GM23338 (cell line): ENCODE measurements around the gene LIPG. TPM values are rescaled to one million over a fixed set of nuclear protein-coding genes. Genes with fewer than 3 reads are reported as not detected.

ENCODE experiments used
- ATAC-seq: fragments of 200-7000 bp; cut with Tn5 transposase; 3 replicates; pipeline ENCODE4 v1.9.1; 2020
- DNase-seq: peaks from one replicate; pipeline ENCODE4 v3.0.0-alpha.2; 2015; ENCODE audit warnings: low spot score
- H2AFZ ChIP-seq: fragments of 200-600 bp; sonication (generic); 2 replicates; pipeline ENCODE4 v1.8.0; 2016; ENCODE audit warnings: antibody characterized with exemption, mild to moderate bottlenecking, moderate library complexity
- H3F3A ChIP-seq: fragments of 200-600 bp; sonication (generic); replicated peaks from 2 replicates; pipeline ENCODE4 v1.8.0; 2017; ENCODE audit warnings: antibody characterized with exemption, mixed run types, low read depth
- H3K27ac ChIP-seq: fragments of 200-600 bp; sonication (generic); 2 replicates; pipeline ENCODE4 v1.6.1; 2016; ENCODE audit warnings: low read depth
- H3K27me3 ChIP-seq: fragments of 200-600 bp; sonication (generic); 2 replicates; pipeline ENCODE4 v1.8.0; 2016; ENCODE audit warnings: mild to moderate bottlenecking, mixed run types, moderate library complexity; ENCODE audit not compliant: insufficient read depth
- H3K36me3 ChIP-seq: fragments of 200-600 bp; sonication (generic); 2 replicates; pipeline ENCODE4 v1.8.0; 2016; ENCODE audit warnings: mild to moderate bottlenecking; ENCODE audit not compliant: insufficient read depth
- H3K4me1 ChIP-seq: fragments of 200-600 bp; sonication (generic); 2 replicates; pipeline ENCODE4 v1.8.0; 2016; ENCODE audit warnings: mild to moderate bottlenecking, moderate library complexity; ENCODE audit not compliant: insufficient read depth
- H3K4me2 ChIP-seq: fragments of 200-600 bp; sonication (generic); 2 replicates; pipeline ENCODE4 v1.7.1; 2017; ENCODE audit warnings: mixed run types
- H3K4me3 ChIP-seq: fragments of 200-600 bp; sonication (generic); 2 replicates; pipeline ENCODE4 v1.6.1; 2016; ENCODE audit warnings: mixed run types
- H3K79me2 ChIP-seq: fragments of 200-600 bp; sonication (generic); replicated peaks from 2 replicates; pipeline ENCODE4 v1.8.0; 2017; ENCODE audit warnings: mild to moderate bottlenecking; ENCODE audit not compliant: insufficient read depth
- H3K9me2 ChIP-seq: fragments of 200-600 bp; sonication (generic); 2 replicates; pipeline ENCODE4 v1.8.0; 2017; ENCODE audit not compliant: insufficient read depth
- H4K20me1 ChIP-seq: fragments of 200-600 bp; sonication (generic); replicated peaks from 2 replicates; pipeline ENCODE4 v1.8.0; 2017; ENCODE audit warnings: mild to moderate bottlenecking; ENCODE audit not compliant: insufficient read depth
- H3K27ac Mint-ChIP-seq: 2 replicates; pipeline ENCODE4 v1.8.0; 2020; ENCODE audit warnings: inconsistent platforms, mild to moderate bottlenecking, moderate library complexity, mixed read lengths
- H3K27me3 Mint-ChIP-seq: 3 replicates; pipeline ENCODE4 v1.8.0; 2022; ENCODE audit warnings: low read depth, mild to moderate bottlenecking, moderate library complexity, mixed read lengths, inconsistent platforms; ENCODE audit not compliant: insufficient read depth, poor library complexity
- H3K36me3 Mint-ChIP-seq: 3 replicates; pipeline ENCODE4 v1.8.0; 2021; ENCODE audit warnings: low read depth, mild to moderate bottlenecking, inconsistent platforms, moderate library complexity, mixed read lengths
- H3K4me1 Mint-ChIP-seq: 3 replicates; pipeline ENCODE4 v1.8.0; 2020; ENCODE audit warnings: mild to moderate bottlenecking, inconsistent platforms, mixed read lengths
- H3K4me3 Mint-ChIP-seq: 3 replicates; pipeline ENCODE4 v1.8.0; 2021; ENCODE audit warnings: moderate library complexity, mild to moderate bottlenecking, inconsistent platforms, mixed read lengths
- H3K9me3 Mint-ChIP-seq: 3 replicates; pipeline ENCODE4 v1.8.0; 2020; ENCODE audit warnings: moderate library complexity, mild to moderate bottlenecking, inconsistent platforms, mixed read lengths
- CREB1 ChIP-seq: fragments of 250-450 bp; sonication (Bioruptor Pico); IDR thresholded peaks from 2 replicates; pipeline ENCODE4 v1.5.0; 2020; ENCODE audit warnings: low read depth, mild to moderate bottlenecking, moderate library complexity
- EZH2phosphoT487 ChIP-seq: fragments of 200-600 bp; sonication (generic); IDR thresholded peaks from one replicate; pipeline ENCODE4 v1.8.1; 2018; ENCODE audit warnings: antibody characterized with exemption; ENCODE audit not compliant: unreplicated experiment
- NANOG ChIP-seq: IDR thresholded peaks from 2 replicates; pipeline ENCODE4 v1.6.1; 2016; ENCODE audit warnings: antibody characterized with exemption, borderline replicate concordance
- STAT1 ChIP-seq: IDR thresholded peaks from one replicate; pipeline ENCODE4 v1.6.1; 2016; ENCODE audit warnings: antibody characterized with exemption; ENCODE audit not compliant: unreplicated experiment
- ZNF331 ChIP-seq: fragments of 250-450 bp; sonication (Bioruptor Pico); IDR thresholded peaks from 2 replicates; pipeline ENCODE4 v1.5.0; 2020; ENCODE audit warnings: low read depth, mild to moderate bottlenecking, moderate library complexity
- polyA plus RNA-seq: library from polyadenylated mRNA; unstranded; fragments of >200 nt; fragmentation: Nextera tagmentation; extraction: Ambion mirVana; gene quantifications from 2 replicates; pipeline ENCODE4 v1.2.1, GENCODE V29; 2016
- total RNA-seq: library from RNA; depleted of rRNA; stranded (reverse); fragments of >200 nt; shearing (Covaris generic); gene quantifications from 2 replicates; pipeline ENCODE4 v1.2.3, GENCODE V29; 2014
- TF ChIP-seq, protein P1 (sequence below): IDR thresholded peaks from one replicate; pipeline ENCODE4 v1.6.1; 2018; ENCODE audit warnings: antibody characterized with exemption; ENCODE audit not compliant: unreplicated experiment
- TF ChIP-seq, protein P2 (sequence below), 2 experiments: fragments of 200-600 bp in 1 of 2; sonication (generic) in 1 of 2; conservative IDR thresholded peaks; 2 replicates each; pipeline versions ENCODE4 v1.5.1 to v1.6.1; 2016 to 2017; ENCODE audit warnings: antibody characterized with exemption in 2 of 2, low read depth in 2 of 2, mild to moderate bottlenecking in 2 of 2, moderate library complexity in 1 of 2
- TF ChIP-seq, protein P3 (sequence below): IDR thresholded peaks from 2 replicates; pipeline ENCODE4 v1.6.1; 2016; ENCODE audit warnings: antibody characterized with exemption

The LIPG gene
- total and polyA plus RNA-seq, 2 experiments from 2014 or later = 4.9 to 17.7 TPM

DNA sequence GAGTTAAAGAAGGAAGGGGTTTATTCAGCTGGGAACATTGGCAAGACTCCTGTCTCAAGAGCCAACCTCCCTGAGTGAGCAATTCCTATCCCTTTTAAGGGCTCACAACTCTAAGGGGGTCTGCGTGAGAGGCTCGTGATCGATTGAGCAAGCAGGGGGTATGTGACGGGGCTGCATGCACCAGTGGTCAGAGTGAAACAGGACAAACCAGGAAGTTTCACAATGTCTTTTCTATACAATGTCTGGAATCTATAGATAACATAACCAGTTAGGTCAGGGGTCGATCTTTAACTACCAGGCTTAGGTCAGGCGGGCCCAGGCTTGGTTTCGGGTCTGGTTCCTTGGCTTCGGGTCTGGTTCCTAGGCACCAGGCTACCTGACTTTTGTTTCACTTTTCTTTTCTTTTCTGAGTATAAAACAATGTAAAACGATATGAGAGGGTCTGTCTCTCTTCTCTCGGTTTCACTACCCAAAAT is 30.1 kb upstream of the LIPG start (continued):
- TF ChIP-seq, protein P1, sequence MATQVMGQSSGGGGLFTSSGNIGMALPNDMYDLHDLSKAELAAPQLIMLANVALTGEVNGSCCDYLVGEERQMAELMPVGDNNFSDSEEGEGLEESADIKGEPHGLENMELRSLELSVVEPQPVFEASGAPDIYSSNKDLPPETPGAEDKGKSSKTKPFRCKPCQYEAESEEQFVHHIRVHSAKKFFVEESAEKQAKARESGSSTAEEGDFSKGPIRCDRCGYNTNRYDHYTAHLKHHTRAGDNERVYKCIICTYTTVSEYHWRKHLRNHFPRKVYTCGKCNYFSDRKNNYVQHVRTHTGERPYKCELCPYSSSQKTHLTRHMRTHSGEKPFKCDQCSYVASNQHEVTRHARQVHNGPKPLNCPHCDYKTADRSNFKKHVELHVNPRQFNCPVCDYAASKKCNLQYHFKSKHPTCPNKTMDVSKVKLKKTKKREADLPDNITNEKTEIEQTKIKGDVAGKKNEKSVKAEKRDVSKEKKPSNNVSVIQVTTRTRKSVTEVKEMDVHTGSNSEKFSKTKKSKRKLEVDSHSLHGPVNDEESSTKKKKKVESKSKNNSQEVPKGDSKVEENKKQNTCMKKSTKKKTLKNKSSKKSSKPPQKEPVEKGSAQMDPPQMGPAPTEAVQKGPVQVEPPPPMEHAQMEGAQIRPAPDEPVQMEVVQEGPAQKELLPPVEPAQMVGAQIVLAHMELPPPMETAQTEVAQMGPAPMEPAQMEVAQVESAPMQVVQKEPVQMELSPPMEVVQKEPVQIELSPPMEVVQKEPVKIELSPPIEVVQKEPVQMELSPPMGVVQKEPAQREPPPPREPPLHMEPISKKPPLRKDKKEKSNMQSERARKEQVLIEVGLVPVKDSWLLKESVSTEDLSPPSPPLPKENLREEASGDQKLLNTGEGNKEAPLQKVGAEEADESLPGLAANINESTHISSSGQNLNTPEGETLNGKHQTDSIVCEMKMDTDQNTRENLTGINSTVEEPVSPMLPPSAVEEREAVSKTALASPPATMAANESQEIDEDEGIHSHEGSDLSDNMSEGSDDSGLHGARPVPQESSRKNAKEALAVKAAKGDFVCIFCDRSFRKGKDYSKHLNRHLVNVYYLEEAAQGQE = no peak
- TF ChIP-seq STAT1 (no peak), ZNF331 (no peak)
- TF ChIP-seq, protein P2, sequence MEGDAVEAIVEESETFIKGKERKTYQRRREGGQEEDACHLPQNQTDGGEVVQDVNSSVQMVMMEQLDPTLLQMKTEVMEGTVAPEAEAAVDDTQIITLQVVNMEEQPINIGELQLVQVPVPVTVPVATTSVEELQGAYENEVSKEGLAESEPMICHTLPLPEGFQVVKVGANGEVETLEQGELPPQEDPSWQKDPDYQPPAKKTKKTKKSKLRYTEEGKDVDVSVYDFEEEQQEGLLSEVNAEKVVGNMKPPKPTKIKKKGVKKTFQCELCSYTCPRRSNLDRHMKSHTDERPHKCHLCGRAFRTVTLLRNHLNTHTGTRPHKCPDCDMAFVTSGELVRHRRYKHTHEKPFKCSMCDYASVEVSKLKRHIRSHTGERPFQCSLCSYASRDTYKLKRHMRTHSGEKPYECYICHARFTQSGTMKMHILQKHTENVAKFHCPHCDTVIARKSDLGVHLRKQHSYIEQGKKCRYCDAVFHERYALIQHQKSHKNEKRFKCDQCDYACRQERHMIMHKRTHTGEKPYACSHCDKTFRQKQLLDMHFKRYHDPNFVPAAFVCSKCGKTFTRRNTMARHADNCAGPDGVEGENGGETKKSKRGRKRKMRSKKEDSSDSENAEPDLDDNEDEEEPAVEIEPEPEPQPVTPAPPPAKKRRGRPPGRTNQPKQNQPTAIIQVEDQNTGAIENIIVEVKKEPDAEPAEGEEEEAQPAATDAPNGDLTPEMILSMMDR (conservative IDR thresholded peaks at IDR 0.05; ENCODE audit: low read depth in 2 of 2) = no peak

DNA sequence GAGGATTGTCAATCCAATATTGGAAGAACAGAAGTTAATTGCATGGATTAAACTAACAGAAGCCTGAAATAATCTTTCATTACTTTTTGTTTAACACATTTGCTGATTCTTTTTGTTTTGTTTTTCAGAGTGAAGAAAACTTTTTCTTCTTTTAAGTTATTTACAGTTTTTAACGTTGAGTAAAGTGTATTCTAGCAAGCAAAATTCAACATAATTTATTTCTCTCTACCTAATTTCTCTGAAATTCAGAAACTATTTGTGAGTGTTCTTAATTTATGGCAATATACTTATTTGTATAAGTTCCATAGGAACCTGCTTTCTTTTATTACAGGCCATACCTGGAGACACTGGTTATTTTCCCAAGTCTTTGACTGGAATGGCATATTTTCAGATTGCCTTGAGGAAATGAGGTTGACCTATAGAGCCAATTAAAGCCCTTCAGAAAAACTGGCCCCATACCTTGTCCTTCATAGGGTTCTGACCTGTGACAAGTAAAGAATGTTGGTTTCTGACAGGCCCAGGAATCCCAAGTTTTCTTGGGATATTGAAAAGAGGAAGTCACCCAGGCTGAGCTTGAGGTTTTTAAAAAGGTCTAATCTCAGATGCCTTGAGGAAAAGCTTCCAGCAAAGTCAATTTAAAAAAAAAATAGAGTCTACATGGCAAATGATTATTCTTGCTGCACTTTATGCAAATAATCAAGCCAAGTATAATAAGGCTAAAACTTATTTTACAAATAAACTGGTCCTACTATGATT is 26.8 kb upstream of the LIPG start:
- Mint-ChIP-seq H3K4me3 (no peak overlapping the region), H3K4me1 (peaks cover 22% of the 10 kb centered on the region), H3K9me3 (peaks cover 25% of the 10 kb centered on the region), H3K27me3 (peaks cover 13% of the 10 kb centered on the region), H3K27ac (no peak overlapping the region), H3K36me3 (peaks cover 11% of the 10 kb centered on the region)
- 0 out of 2 replicates have a peak, but pooled peaks cover 3% of the 10 kb centered on the region for H3K36me3 ChIP-seq
- no peak overlapping the region for H3K27ac ChIP-seq
- H3F3A ChIP-seq = no peaks in the 10 kb centered on the region
- no peak overlapping the region for H3K4me3 ChIP-seq
- H4K20me1 ChIP-seq = no peaks in the 10 kb centered on the region
- H3K4me1 ChIP-seq = peaks cover 19% of the 10 kb centered on the region
- TF ChIP-seq, protein P1 = no peak
- TF ChIP-seq NANOG = no peak
- no peak for TF ChIP-seq EZH2phosphoT487
- TF ChIP-seq CREB1 (CRISPR knock-in tag) = no peak
- TF ChIP-seq, protein P3, sequence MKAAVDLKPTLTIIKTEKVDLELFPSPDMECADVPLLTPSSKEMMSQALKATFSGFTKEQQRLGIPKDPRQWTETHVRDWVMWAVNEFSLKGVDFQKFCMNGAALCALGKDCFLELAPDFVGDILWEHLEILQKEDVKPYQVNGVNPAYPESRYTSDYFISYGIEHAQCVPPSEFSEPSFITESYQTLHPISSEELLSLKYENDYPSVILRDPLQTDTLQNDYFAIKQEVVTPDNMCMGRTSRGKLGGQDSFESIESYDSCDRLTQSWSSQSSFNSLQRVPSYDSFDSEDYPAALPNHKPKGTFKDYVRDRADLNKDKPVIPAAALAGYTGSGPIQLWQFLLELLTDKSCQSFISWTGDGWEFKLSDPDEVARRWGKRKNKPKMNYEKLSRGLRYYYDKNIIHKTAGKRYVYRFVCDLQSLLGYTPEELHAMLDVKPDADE = no peak
- H2AFZ ChIP-seq = no peak overlapping the region
- DNase-seq = no peak
- no peaks in the 10 kb centered on the region; the same call in 1 of the 2 replicates for H3K9me2 ChIP-seq
- H3K4me2 ChIP-seq = no peak overlapping the region
- no peaks in the 10 kb centered on the region for H3K27me3 ChIP-seq
- no peaks in the 10 kb centered on the region for H3K79me2 ChIP-seq
- ATAC-seq = no peak
